Psoas muscle (tissue), 8 donors: ENCODE measurements around the gene NR2F2. TPM values are rescaled to one million over a fixed set of nuclear protein-coding genes. Genes with fewer than 3 reads are reported as not detected.
A peak's percentile ranks its signal among the peaks of the same experiment; 100 is the strongest.

Experiments used
- ATAC-seq, 4 donors: fragments of 200-7000 bp; cut with Tn5 transposase; one replicate each; pipeline ENCODE4 v1.9.1; 2020; ENCODE audit warnings: moderate library complexity in 3 of 4, mild to moderate bottlenecking in 2 of 4
- DNase-seq, 2 donors: peaks; one replicate each; pipeline ENCODE4 v3.0.0-alpha.2; 2020
- H3K27ac ChIP-seq: fragments of 200-600 bp; one replicate; pipeline ENCODE4 v1.8.0; 2022
- H3K27me3 ChIP-seq, 3 donors: fragments of 200-600 bp in 1 of 3; one replicate each; pipeline versions ENCODE4 v1.6.1 to v1.8.0; 2013 to 2022; ENCODE audit warnings: low read length in 2 of 3, mild to moderate bottlenecking in 2 of 3, moderate library complexity in 1 of 3; ENCODE audit not compliant: insufficient read depth in 3 of 3
- H3K36me3 ChIP-seq, 2 donors: fragments of 200-600 bp in 1 of 2; one replicate each; pipeline versions ENCODE4 v1.6.1 to v1.8.0; 2013 to 2022; ENCODE audit warnings: low read depth in 1 of 2, mild to moderate bottlenecking in 1 of 2, moderate library complexity in 1 of 2; ENCODE audit not compliant: insufficient read depth in 1 of 2
- H3K4me1 ChIP-seq: fragments of 200-600 bp; one replicate; pipeline ENCODE4 v1.8.0; 2022
- H3K4me3 ChIP-seq: fragments of 200-600 bp; one replicate; pipeline ENCODE4 v1.8.0; 2022; ENCODE audit warnings: mild to moderate bottlenecking
- H3K9me3 ChIP-seq: fragments of 200-600 bp; one replicate; pipeline ENCODE4 v1.8.0; 2022
- WGBS, 3 donors: extraction: QIAGEN DNeasy Blood & Tissue Kit; methylation state at CpG; one replicate each; pipeline versions ENCODE4 v1.1.6 to v1.1.7; 2013; 5-methylcytosine and 5-hydroxymethylcytosine counted together
- intact Hi-C, 2 donors: fragments of 100-400 bp; cut with DNase I; formaldehyde crosslinking; loops; one replicate each; pipeline versions ENCODE4 v1.11.0 to v1.14.2; 2022
- polyA plus RNA-seq, 3 donors: library from polyadenylated mRNA; stranded (reverse); fragments of 200-250 nt; gene quantifications; one replicate each; pipeline ENCODE4 v1.2.3, GENCODE V29; 2013
- total RNA-seq, 4 donors: library from RNA; stranded (reverse); fragmentation: NEBNext Ultra II Directional in 2 of 4; extraction: Animal tissue kit (Norgen Biotek cat#: 25700) in 2 of 4; gene quantifications; one replicate each; pipeline versions ENCODE4 v1.2.1 to v1.2.4, GENCODE V29; 2021 to 2023
- TF ChIP-seq, protein P1 (sequence below): fragments of 200-600 bp; IDR thresholded peaks from one replicate; pipeline ENCODE4 v1.8.0; 2022; ENCODE audit warnings: antibody characterized with exemption
- donor health status: healthy with polysubstance abuse.
- donor health status: DM: no; HTN: no; CAD: no; lungs with moderate emphysema.
- donor health status: Bipolar disorder and iron deficiency.
- donor health status: healthy.
- donor health status: DM: yes; HTN: yes; CAD: no.
- donor health status: DM: no; HTN: no; CAD: no.
- donor health status: DM: no; HTN: no; CAD: no.
- donor health status: DM: yes; HTN: yes; CAD: no.

The NR2F2 gene
- total and polyA plus RNA-seq, 7 donors: 10.3 to 20.1 (median 14.7) TPM

DNA sequence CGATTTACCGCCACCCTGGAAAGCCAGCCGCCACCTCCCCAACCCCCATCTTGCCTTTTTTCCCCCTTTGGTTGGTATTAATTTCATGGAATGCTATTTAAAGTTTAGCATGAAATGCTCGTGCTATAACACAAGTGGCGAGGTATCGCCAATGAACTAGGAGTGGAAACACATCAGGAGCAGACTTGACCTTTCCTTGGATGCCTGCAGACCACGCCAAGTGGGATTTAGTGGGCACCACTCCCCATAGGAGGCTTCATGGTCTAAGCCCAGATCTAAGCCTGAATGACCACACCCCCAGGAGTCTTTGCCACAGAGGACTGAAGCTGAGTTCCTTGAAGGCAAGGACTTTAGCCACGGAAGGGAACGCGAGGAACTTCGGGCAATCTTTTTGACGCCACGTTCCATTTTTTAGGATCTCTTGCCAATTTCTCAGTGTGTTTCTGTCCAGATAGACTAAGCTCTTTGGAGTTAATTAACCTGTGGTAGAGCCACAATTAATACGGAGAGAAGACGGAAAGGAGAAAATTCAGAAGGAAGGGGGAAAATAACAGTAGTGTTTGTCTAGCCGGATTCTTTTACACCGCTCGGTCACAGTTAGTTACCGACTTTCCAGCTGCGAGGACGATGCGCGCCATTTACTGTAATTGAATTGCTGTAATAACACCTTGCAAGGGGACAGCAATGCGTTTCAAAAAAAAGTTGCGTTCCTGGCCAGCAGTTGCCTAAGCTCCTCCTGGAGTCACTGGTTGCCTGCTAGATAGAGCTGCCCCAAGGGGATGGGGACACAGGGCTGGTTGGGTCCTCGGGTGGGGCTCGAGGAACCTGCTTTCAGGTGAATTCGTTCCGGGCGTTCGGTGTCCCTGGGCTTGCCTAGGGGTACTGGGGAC lies 37.1 kb downstream of the NR2F2 start:
- DNase-seq: no peak
- H3K9me3 ChIP-seq: no peaks in the 10 kb centered on the region
- H3K4me1 ChIP-seq: no peaks in the 10 kb centered on the region
- peak overlapping the region; percentile 38 for H3K4me3 ChIP-seq
- H3K27ac ChIP-seq: no peak overlapping the region
- no peak for ATAC-seq
- TF ChIP-seq, protein P1, sequence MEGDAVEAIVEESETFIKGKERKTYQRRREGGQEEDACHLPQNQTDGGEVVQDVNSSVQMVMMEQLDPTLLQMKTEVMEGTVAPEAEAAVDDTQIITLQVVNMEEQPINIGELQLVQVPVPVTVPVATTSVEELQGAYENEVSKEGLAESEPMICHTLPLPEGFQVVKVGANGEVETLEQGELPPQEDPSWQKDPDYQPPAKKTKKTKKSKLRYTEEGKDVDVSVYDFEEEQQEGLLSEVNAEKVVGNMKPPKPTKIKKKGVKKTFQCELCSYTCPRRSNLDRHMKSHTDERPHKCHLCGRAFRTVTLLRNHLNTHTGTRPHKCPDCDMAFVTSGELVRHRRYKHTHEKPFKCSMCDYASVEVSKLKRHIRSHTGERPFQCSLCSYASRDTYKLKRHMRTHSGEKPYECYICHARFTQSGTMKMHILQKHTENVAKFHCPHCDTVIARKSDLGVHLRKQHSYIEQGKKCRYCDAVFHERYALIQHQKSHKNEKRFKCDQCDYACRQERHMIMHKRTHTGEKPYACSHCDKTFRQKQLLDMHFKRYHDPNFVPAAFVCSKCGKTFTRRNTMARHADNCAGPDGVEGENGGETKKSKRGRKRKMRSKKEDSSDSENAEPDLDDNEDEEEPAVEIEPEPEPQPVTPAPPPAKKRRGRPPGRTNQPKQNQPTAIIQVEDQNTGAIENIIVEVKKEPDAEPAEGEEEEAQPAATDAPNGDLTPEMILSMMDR: no peak
- H3K36me3 ChIP-seq: no peaks in the 10 kb centered on the region
- peaks cover 0 to 68% (median 41%) of the 10 kb centered on the region in 3 donors for H3K27me3 ChIP-seq
- intact Hi-C loops: no loop called here
- 15 to 17% (median 17%) methylated on average over 31 of the region's 31 CpGs for WGBS, 3 donors

DNA sequence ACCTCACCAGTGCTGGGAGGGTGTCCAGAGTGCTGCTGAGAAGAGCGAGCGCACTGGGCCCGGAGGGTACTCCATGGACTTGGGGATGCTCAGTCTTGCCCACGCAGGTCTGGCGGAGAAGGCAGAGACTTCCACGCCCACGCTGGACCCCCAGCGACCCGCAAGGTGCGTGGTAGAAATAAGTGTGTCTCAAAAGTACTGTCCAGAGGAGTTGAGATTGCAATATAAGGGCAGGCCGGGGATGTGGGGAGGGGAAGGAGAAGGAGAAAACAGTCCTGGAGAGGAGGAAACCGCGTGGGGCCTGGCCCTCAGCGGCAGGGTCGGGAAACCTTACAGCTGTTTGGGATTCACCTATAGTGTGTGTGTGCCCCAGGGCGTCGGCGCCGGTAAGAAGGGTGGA lies 38.9 kb downstream of the NR2F2 start:
- no peaks in the 10 kb centered on the region for H3K9me3 ChIP-seq
- no peak overlapping the region for H3K4me3 ChIP-seq
- no peak for DNase-seq
- TF ChIP-seq, protein P1: no peak
- no peaks in the 10 kb centered on the region for H3K36me3 ChIP-seq
- intact Hi-C loops: no loop called here
- H3K27ac ChIP-seq: no peak overlapping the region
- H3K4me1 ChIP-seq: no peaks in the 10 kb centered on the region
- peaks cover 0 to 55% (median 33%) of the 10 kb centered on the region in 3 donors for H3K27me3 ChIP-seq
- ATAC-seq: no peak
- WGBS, 3 donors: 62 to 68% (median 65%) methylated on average over 14 to 19 of the region's 19 CpGs

DNA sequence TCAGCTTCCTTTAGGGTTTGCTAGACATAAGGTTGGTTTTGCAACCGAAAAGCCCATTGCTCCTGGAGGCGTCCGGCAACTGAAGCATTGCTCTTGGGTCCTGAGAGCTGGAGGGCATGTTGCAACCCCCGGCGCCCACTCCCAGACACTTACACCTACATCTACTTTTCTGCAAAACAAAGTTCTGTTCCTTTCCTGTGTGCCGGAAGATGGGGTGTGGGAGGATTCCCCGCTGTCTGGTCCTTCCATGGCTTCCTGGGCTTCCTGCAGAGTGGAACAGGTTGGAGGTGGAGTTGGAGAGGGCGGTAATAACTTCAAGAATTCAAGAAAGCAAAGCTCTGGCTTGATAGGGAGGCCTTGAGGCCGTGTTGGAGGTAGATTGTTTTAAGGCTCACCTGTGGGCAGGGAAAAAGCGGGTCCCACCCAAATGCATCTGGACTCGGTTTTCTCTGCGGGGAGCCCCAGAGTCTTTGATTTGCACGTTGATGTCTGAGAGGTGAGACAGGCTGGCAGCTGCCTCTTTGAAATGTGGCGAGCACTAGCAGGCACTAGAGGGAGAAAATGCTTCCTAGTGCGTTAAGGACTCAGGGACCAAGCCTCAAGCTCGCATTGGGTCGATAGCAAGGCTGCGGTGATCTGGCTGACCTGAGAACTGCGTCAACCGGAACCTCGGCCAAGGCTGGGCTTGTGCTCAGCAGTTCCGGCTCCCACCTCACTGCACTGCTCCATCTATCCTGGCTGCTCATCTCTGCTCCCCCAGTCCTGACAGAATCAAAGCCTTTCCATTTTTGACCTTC lies 39.5 kb downstream of the NR2F2 start:
- intact Hi-C loops: no loop called here

DNA sequence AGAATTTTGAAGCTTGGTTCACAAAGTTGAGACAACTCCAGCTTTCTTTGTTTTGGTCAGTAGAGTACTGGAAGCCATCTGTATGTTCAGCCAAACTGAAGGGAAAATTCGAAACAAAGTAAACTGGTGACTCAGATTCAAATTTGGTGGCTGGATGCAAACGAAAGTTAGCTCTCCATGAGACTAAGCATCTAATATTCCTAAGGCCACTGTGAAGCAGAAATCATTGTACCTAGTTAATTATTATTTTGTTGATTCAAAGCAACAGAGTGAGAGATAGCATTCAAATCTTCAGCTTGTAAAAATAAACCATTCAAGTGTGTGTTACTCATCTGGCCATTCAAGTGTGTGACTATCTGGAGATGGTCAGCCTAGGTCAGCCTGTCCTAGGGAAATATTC lies 42.1 kb downstream of the NR2F2 start:
- DNase-seq (no peak), ATAC-seq (no peak)
- Histone ChIP-seq H3K27ac (no peak overlapping the region), H3K27me3 (peaks cover 0 to 34% (median 12%) of the 10 kb centered on the region in 3 donors), H3K4me1 (no peaks in the 10 kb centered on the region), H3K9me3 (no peaks in the 10 kb centered on the region), H3K4me3 (no peak overlapping the region), H3K36me3 (no peaks in the 10 kb centered on the region)
- 69 to 90% (median 77%) methylated on average over 2 of the region's 2 CpGs for WGBS, 3 donors
- intact Hi-C loops: no loop called here
- TF ChIP-seq, protein P1: no peak

More for the DNA sequence above, 39.5 kb downstream of the NR2F2 start:
- DNase-seq: no peak
- Histone ChIP-seq H3K36me3 (no peaks in the 10 kb centered on the region), H3K9me3 (no peaks in the 10 kb centered on the region), H3K27me3 (peaks cover 0 to 55% (median 33%) of the 10 kb centered on the region in 3 donors), H3K4me1 (no peaks in the 10 kb centered on the region), H3K4me3 (no peak overlapping the region), H3K27ac (no peak overlapping the region)
- TF ChIP-seq, protein P1: no peak
- WGBS, 3 donors: 70 to 83% (median 81%) methylated on average over 22 of the region's 22 CpGs
- ATAC-seq: no peak
